DLD1 (cell line): Measurements from ENCODE around the gene AAK1.

Experiments used
- in situ Hi-C: cut with HindIII; loops from 2 replicates; pipeline ENCODE4 v1.10.0; 2017; ENCODE audit warnings: low sequenced_read_pairs

The AAK1 gene

DNA sequence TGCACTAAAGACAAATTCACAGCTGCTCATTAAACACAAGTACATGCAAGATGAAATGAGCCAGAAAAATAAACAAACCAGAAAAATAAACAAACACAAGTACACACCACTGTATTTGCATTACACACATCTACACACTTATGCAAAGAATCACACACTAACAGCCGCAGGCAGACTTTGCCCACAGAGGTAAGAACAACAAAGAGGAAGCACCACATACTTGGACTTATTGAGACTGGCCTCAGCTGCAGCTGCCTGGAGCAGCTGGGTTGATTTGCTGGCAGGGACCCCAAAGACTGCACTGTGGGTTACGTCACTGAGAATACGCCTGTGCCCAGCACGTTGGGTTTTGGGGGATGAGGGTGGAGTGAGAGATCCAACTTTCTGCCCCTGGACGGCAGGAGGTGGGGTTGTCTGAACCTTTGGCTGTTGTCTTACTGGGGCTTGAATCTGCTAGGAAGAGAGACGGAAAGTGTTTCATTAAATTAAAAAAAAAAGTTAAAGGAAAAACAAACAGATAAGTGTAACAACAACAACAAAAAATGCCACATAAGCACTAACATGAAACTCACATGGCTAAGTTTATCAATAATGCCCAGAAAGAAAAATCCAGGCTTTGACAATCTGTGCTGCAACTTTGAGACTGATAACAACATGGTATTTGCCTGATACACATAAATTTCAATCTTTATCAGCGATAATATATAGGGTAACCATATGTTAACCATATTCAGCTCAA, 134.4 kb downstream of the AAK1 start:
- in situ Hi-C loops = no loop called here

DNA sequence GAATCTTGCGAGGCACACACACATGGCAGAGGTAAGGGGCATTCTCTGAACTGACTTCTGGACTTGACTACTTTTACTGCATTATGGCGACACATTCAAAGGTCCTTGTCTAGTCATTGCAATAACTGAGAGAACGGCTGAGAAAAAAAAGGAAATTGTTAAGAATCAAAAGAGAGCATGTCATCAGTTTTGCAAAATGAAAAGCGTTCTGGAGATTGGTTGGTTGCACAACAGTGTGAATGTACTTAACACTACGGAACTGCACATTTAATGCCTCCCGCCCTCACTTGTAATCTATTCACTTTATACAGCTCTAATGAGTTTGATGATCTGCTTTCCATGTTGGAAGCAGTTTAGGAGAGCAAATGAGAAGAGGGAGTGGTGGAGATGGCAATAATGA, 137.8 kb downstream of the AAK1 start:
- in situ Hi-C loops = no loop called here

DNA sequence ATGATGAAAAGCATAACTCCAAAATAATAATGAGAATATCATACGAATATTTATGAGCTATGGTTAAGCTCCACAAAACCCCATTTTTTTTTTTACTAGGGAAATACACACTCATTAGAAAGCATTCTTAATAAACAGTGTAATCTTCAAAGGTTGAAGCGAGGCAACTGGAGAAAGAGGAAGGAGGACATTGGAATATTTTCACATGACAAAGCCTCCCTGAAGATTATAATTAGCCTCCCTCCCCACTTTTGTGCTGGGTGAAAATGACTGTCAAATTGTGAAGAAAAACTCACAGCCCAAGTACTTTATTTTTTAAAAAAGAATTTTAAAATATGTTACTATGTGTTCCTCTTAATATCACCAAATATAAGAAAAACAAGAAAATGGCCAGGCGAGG, 142.2 kb downstream of the AAK1 start:
- in situ Hi-C loops = no loop called here

DNA sequence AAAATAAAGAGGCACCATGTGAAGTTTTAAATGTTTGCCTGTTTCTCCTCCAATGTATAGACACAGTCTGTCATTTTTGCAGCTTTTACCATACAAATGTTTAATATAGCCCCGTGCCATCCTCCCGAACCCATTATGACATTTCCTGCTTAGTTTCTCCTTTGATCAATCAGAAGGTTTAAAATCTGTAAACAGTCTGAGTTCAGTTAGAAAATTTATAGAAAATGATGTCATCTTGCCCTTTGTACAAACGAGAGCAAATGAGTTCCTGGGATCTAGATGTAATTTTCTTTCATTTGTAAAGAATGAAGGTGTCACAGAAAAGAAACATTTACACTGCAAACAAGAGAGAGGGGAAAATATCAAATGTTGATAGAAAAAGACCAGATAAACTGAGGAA, 143.6 kb downstream of the AAK1 start:
- in situ Hi-C loops = no loop called here

DNA sequence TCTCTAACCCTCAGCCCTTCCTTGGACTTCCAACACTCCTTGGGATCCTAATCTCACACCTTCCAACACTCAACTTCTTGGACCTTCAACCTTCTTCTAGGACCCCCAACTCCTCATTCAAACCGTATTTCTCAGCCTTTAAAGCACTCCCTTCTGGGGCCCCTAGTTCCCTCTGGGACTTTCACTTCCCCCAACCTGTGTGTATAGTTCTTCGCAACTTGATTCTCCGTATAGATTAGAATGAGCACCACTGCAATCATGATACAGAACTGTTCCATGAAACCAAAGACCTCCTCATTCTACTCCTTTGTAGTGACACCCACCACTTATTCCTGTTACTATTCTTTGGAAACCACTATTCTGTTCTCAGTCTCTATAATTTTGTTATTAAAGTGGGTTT, 144.3 kb downstream of the AAK1 start:
- in situ Hi-C loops = no loop called here

DNA sequence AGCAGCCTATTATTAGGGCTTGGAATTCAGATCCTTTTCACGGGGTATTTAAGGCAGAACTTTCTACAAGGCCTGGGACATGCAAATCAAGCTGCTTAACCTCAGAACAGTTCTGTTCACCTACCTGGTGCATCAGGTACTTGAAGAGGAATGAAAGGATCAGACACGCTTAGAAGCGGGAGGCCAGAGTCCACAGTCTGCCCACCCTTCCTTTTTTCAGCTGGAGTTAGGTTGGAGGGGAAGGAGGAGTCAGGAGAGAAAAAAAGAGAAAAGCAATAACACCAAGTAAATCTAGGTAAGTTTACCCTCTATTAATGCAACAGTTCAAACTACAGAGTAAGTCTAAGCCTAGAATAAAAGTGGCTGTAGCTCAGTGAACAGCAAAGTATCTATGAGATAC, 147.7 kb downstream of the AAK1 start:
- in situ Hi-C loops = no loop called here

DNA sequence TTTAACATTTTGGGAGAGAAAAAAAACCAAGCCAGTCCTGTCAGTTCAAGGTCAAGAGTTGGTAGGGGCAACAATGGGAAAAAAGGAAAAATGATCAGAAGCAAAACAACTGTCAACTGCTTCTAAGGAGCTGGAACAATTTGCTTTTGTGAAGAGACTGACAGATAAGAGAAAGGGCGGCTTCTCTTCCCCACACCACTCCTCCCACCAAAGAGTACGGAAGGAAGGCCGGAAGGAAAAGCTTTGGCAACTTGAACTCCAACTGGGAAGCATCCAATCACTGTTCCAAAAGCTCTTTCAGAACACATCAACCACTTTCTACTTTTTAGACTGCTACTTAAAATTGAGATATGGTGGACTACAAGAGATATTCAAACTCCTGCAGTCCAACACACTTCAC, 148.5 kb downstream of the AAK1 start:
- in situ Hi-C loops = no loop called here

DNA sequence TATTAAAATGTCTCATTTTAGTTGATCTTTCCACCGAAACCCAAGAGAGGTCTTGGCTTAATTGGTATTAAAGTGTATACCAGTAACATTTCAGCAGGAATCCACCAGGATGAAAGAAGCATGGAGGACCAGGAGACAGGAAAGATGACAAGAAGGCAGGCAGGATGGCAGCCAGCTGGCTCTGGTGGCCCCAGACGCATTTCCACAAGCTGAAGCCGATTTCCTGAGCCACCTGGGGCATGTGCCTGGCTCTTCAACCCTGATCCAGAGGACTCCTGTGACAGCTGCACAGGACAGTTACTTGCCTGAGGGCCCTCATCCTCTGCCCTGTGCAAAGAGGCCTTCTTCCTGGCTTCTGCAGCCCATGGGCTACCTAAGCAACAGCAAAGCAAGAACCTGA, 149.4 kb downstream of the AAK1 start:
- in situ Hi-C loops = no loop called here

DNA sequence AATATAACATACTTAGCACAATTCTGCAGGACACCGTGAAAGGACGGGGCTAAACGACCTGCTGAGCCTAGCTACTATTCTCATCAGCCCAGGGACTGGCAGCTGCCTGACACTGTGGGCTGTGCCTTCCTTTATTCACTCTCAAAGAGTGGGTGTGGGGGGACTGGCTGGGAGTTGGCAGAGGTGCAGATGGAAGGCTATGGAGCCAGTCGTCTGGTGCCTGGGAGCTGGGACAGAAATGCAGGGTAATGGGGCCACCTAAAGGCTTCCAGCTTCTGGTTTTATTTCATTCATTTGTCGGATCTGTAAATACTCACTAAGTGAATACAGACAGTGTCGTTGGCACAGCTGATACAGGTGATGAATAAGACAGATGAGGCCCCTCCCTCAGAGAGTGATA, 150.3 kb downstream of the AAK1 start:
- in situ Hi-C loops = no loop called here

DNA sequence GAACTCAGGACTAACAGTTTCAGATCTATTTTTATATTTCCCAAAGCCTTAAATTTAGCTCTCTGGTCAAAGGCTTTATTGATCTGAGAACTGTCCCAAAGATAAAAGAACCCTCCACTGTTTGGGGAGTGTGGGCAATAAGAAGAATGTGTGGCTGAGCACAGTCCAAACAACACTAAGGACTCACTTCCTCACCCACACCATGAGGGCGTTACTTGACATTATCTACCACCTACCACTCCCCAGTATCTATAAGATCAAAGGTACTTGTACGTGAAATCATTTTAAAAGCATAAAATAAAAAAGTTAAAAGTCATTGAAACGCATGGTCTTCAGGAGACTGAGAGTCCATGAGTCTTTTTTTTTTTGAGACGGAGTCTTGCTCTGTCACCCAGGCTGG, 151.7 kb downstream of the AAK1 start:
- in situ Hi-C loops = no loop called here

DNA sequence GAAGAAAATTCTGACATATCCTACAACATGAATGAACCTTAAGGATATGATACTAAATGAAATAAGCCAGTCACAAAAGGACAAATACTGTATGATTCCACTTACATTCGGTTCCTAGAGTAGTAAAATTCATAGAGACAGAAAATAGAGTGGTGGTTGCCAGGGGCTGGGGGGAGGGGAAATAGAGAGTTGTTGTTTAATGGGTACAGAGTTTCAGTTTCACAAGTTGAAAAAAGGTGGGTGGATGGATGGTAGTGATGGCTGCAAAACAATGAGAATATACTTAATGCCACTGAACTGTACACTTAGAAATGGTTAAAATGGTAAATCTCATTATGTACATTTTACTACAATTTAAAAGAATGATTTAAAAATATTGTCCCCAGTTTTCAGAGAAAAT, 153.1 kb downstream of the AAK1 start:
- in situ Hi-C loops = no loop called here

DNA sequence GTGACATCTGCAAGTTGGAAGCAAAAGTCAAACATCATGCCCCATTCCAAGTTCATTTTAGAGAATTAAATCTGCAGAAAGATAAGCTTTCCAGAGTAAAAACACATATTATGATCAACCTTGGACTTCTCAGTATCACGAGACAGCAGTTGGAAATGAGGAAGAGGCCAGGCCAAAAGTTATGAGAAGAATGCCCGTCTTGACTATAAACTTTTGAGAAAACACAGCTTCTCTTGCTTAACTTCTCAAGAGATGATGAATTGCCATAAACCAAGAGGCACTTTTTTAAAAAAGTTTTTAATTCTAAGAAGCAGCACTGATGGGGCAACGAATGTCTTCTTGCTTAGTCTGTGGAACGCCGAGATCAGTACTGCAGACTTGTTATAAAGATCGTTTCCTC, 153.7 kb downstream of the AAK1 start:
- in situ Hi-C loops = no loop called here

DNA sequence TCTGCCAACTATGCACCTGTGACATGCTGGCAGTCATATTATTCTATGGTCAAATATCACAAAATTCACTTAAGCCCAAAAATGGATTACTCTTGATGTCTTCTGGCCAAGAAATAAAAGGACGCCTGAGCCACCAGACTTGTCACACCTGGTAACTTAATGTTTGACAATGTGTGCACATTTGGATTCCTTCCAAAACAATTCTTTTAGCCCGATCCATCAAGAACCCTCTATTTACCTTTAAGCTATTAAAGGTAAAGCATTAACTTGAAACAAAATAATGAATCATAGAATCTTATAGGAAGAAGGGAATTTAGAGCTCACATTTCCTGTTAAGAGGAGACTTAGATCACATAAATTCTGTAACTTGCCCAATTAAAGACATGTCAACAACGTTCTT, 159.8 kb downstream of the AAK1 start:
- in situ Hi-C loops = no loop called here

DNA sequence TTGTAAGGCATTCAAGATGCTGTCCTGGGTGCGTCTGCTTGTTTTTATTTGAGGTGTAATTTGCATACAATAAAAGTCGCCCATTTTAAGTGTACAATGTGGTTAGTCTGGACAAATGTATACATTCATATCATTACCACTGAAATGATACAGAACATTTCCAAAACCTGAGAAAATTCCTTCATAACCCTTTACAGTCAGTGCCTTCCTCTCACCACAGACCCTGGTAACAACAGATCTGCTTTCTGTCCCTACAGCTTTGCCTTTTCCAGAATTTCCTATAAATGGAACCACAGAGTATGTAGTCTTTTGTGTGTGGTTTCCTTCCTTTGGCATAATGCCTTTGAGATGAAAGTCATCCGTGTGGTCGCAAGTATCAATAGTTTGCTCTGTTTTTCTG, 160.5 kb downstream of the AAK1 start:
- in situ Hi-C loops = no loop called here

DNA sequence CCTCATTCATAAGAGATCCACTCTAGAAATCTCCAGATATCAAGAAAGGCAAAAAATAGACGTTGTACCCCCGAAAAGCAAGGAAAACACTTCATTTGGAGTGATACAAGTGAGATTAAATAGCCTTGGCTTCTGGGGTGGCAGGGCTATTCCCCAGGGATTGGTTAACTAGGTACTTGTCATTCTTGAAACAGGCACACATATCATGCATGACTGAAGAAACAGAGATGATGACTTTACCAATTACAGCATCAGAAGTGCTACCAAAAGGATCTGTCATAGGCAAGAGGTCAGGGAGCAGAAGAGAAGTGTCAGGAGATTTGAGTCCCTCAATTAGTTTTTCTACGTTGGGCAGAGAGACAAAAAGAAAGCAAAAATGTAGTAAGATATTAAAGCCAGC, 161.1 kb downstream of the AAK1 start:
- in situ Hi-C loops = no loop called here

DNA sequence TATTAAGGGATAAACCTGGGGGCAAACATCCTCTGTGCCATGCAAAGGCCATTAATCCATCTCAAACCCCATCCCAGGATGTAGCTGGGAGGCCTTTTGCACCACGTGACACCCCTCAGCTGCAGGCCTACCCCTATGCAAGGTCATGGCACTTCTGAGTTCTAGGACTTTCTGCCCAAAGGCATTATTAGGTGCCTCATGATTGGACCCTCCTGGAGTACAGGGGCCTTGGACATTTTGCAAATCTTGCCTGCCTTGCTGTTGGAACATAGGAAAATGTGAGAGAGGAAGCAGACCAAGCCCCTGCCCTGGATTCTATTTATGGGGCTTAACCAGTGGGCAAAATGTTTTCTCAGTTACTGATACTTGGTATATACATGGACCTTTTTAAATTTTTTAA, 162.1 kb downstream of the AAK1 start:
- in situ Hi-C loops = no loop called here

DNA sequence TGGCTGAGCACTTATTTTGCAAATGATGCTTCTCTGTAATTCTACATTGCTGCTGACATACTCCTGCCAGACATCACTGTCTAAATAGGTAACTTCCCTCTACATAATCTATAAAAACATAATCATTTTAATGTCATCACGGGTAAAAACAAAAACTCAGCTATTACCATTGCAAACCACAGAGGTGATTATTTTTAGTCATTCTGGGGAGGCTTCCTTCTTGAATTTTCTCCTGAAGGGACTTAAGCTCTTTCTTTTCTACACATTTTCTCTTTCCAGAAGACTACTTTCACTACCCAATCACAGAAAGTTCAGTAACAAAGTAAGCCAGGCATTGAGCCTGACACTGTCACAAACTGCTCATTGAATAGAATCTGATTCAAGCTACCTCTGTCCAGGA, 165.9 kb downstream of the AAK1 start:
- in situ Hi-C loops = no loop called here

DNA sequence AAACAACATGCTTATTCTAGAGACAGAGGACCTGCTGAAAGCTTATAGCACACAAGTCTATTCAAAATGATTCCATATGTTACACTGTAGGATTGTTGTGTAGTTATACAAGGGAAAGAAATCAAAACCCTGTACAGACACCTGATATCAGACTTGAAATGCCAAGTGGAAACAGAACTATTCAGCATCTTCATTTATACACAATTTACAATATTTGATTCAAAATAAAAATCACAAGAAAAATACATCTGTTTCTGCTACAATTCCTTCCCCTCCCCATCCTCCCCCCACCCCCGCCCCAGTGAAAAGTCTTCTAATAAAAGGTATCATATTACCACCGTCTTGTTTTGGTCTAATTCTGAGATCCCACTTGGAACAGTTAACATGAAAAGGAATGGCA, 168.9 kb downstream of the AAK1 start:
- in situ Hi-C loops = no loop called here

DNA sequence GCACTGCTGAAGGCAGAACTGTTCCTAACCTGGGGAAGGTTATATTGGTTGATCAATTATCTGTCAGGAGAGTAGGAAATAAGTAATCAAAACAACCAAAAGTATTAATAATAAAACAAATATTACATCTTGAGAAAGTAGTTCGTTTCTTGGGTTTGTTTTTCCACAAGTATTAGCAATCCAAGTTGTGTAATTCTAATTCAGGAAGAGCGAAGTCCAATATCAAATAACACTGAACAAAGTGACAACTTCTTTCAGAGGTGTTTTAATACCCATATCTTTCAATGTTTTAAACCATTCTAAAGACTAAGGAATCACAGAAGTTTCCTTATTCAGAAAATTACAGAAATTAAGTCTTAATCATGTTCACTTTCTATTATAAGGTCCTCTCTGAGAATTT, 171.7 kb downstream of the AAK1 start:
- in situ Hi-C loops = no loop called here

DNA sequence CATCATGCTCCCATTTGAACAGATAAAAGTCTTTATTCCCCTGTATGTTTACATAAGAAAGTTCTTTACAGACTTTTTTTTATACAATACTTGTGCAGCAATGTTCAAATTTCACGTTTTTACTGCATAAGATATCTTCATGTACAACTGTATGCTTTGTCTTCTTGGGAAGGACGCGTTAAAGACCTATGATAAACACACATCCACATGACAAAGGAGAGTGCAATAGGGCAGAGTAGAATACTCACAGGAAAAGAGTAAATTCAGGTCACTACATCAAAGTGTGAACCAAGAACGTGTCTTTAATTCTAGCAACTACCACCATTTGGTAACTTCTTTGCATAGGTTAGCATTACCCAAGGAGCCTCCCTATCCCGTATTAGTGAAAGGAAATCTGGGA, 172.6 kb downstream of the AAK1 start:
- in situ Hi-C loops = no loop called here

DNA sequence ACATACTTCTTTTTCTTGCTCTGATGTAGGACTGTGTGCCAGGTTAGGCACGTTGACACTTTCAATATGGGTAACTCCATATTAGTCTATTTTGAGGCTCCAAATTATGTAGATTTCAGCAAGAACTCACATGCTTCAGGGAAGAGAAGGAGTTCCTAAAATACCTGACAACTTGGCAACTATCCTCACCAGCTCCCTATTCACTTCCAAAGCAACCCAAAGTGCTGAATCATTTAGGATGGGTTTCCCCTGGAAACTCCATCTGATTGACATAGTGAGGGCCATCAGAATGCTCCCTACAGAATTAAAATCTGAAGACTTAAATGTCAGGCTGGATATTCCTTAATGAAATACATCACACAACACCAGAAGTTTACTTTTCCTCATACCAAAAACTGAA, 173.8 kb downstream of the AAK1 start:
- in situ Hi-C loops = no loop called here

DNA sequence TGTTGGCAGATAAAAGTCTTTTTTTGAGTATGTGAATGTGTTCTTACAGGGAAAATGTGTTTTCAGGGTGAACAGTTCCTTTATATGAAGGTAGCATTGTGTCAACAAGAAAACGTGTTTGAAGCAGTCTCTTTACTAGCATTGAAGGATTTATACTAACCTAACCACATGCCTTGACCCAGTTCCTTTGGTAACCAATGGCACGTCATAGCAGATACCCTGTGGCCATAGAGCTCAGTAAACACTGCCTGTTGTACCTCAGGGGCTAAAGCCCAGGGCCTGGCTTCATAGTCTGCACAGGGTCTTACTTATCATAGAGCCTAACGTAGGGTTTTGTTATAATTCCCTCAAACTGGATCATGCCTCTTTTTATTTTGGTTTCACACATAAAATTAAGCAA, 174.2 kb downstream of the AAK1 start:
- in situ Hi-C loops = no loop called here

DNA sequence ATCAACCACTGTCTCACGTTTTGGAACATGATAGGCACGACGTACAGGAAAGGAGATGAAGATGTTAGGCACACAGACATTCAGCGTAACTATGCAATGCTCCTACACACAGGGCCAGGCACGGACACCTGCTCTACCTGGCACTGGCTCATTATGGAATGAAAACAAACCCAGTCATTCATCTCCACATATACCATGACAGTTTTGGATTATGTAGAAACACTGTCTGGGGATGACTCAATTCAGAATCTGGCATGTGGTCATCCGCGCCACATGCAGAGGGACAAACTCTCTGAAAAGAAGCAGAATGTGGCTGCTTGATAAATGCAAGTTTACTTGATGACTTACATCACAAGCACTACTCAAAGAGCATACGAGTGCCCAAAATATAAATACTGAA, 176.8 kb downstream of the AAK1 start:
- in situ Hi-C loops = no loop called here
